ENCODE measurements around the gene MYO5A. TPM values are rescaled to one million over a fixed set of nuclear protein-coding genes. Genes with fewer than 3 reads are reported as not detected.
A peak's percentile ranks its signal among the peaks of the same experiment; 100 is the strongest.

MYO5A gene
- total RNA-seq, 1 experiment from 2014 or later = 61.1 TPM

- no TSS peak for BruUV-seq (replicated peaks)
- H3K27ac ChIP-seq (ENCODE audit: low read length) = peak overlapping the region; percentile 82
- in situ Hi-C loops (cut with HindIII; ENCODE audit: low pct_unique_long_range_greater_than_20kb, low sequenced_read_pairs) = no loop called here
- no peaks in the 10 kb centered on the region for H3K36me3 ChIP-seq (ENCODE audit: control insufficient read depth, insufficient read depth, low read length)
- ChIA-PET CTCF (no interaction called here), POLR2A (no interaction called here)
- H3K4me3 ChIP-seq (ENCODE audit: low read depth in 2 of 2, low read length in 2 of 2) = peak overlapping the region; percentile 74 to 79
- intact Hi-C loops (cut with micrococcal nuclease; ENCODE audit: unreplicated experiment) = loop anchor here (10.0 kb wide), 2 partner anchors 195 to 275 kb away; no protein-coding TSS in a partner anchor
- ATAC-seq (peak; percentile 69), DNase-seq (ENCODE audit: low read depth, low spot score) (no peak)
- TF ChIP-seq POLR2AphosphoS5 (IDR thresholded peaks at IDR 0.05; ENCODE audit: low read depth, low read length) = no peak
- TF ChIP-seq CTCF (IDR thresholded peaks at IDR 0.05) = no peak
- TF ChIP-seq SIN3A (IDR thresholded peaks at IDR 0.05; ENCODE audit: borderline replicate concordance, insufficient read depth, low read depth, low read length) = 0 out of 2 replicates have a peak, but pooled peaks have one; percentile 21
- H3K9me3 ChIP-seq (ENCODE audit: control insufficient read depth, insufficient read depth, low read depth, low read length) = no peaks in the 10 kb centered on the region
- H3K27me3 ChIP-seq (ENCODE audit: control insufficient read depth, insufficient read depth, low read length) = no peaks in the 10 kb centered on the region
- H3K4me1 ChIP-seq (ENCODE audit: control insufficient read depth, insufficient read depth, low read length) = peaks cover 9% of the 10 kb centered on the region
Measured at GRCh38 chr15:52529341-52529924, 753 bp upstream of the MYO5A start.

GRCh38 chr15:52527911-52528563 lies 643 bp downstream of the MYO5A start:
- BruUV-seq (replicated peaks) = no TSS peak

More at GRCh38 chr15:52527911-52528563, 643 bp downstream of the MYO5A start:
- ChIA-PET POLR2A (no interaction called here), CTCF (interaction anchor here (0.7 kb wide), 1 partner anchor 35 kb away, joined by 3 read pairs; no protein-coding TSS in a partner anchor)
- Histone ChIP-seq H3K27ac (ENCODE audit: low read length) (peak overlapping the region; percentile 73), H3K4me3 (ENCODE audit: low read depth in 2 of 2, low read length in 2 of 2) (peak overlapping the region; percentile 77 to 79), H3K36me3 (ENCODE audit: control insufficient read depth, insufficient read depth, low read length) (no peaks in the 10 kb centered on the region), H3K4me1 (ENCODE audit: control insufficient read depth, insufficient read depth, low read length) (peaks cover 11% of the 10 kb centered on the region), H3K9me3 (ENCODE audit: control insufficient read depth, insufficient read depth, low read depth, low read length) (no peaks in the 10 kb centered on the region), H3K27me3 (ENCODE audit: control insufficient read depth, insufficient read depth, low read length) (no peaks in the 10 kb centered on the region)
- DNase-seq (ENCODE audit: low read depth, low spot score) (no peak), ATAC-seq (peak; percentile 18)
- in situ Hi-C loops (cut with HindIII; ENCODE audit: low pct_unique_long_range_greater_than_20kb, low sequenced_read_pairs) (no loop called here), intact Hi-C loops (cut with micrococcal nuclease; ENCODE audit: unreplicated experiment) (loop anchor here (10.0 kb wide), 2 partner anchors 193 to 273 kb away; no protein-coding TSS in a partner anchor)
- no peak for TF ChIP-seq REST (IDR thresholded peaks at IDR 0.05; ENCODE audit: insufficient read depth in 1 of 2, low read depth in 2 of 2, low read length in 1 of 2)
- no peak for TF ChIP-seq CTCF (IDR thresholded peaks at IDR 0.05)
- TF ChIP-seq SIN3A (IDR thresholded peaks at IDR 0.05; ENCODE audit: borderline replicate concordance, insufficient read depth, low read depth, low read length) = no peak
- TF ChIP-seq TCF7L2 (IDR thresholded peaks at IDR 0.05; ENCODE audit: low read depth, low read length) = no peak
